K562 (cell line): Measurements from ENCODE around the gene UAP1. TPM values are rescaled to one million over a fixed set of nuclear protein-coding genes. Genes with fewer than 3 reads are reported as not detected.

ENCODE experiments used
- BRF1 ChIP-seq: IDR thresholded peaks from 3 replicates; pipeline ENCODE4 v1.6.1; 2011; ENCODE audit warnings: borderline replicate concordance, mild to moderate bottlenecking; ENCODE audit not compliant: insufficient read length; ENCODE audit errors: extremely low read depth
- CTBP1 ChIP-seq: fragments of 450-650 bp; IDR thresholded peaks from 2 replicates; pipeline ENCODE4 v1.6.1; 2016; ENCODE audit warnings: borderline replicate concordance
- FOXK2 ChIP-seq, 2 experiments: fragments of 450-650 bp; IDR thresholded peaks in 1 of 2; conservative IDR thresholded peaks in 1 of 2; 2 replicates each; pipeline ENCODE4 v1.6.1; 2016; ENCODE audit warnings: low read depth in 2 of 2, mild to moderate bottlenecking in 1 of 2
- GABPB1 ChIP-seq: sonication (generic); formaldehyde crosslinking; IDR thresholded peaks from 2 replicates; pipeline ENCODE4 v1.8.0; 2022; ENCODE audit warnings: mild to moderate bottlenecking, missing genetic modification reagents
- KAT2B ChIP-seq: IDR thresholded peaks from one replicate; pipeline ENCODE4 v1.6.1; 2012; ENCODE audit warnings: low read depth, mild to moderate bottlenecking, control low read depth, inconsistent platforms, low read length, moderate library complexity
- L3MBTL2 ChIP-seq: fragments of 450-650 bp; IDR thresholded peaks from 2 replicates; pipeline ENCODE4 v1.6.1; 2016; ENCODE audit warnings: mild to moderate bottlenecking, moderate library complexity
- NR0B1 ChIP-seq: fragments of 450-650 bp; IDR thresholded peaks from one replicate; pipeline ENCODE4 v1.6.1; 2018; ENCODE audit warnings: mild to moderate bottlenecking, moderate library complexity; ENCODE audit not compliant: partially characterized antibody
- PURB ChIP-seq: sonication (generic); formaldehyde crosslinking; IDR thresholded peaks from 2 replicates; pipeline ENCODE4 v1.9.0; 2021; ENCODE audit warnings: low read depth, mild to moderate bottlenecking, missing genetic modification reagents
- RCOR1 ChIP-seq, 2 experiments: IDR thresholded peaks; 2 replicates each; pipeline ENCODE4 v1.6.1; 2012; ENCODE audit warnings: low read depth in 2 of 2, low read length in 2 of 2, borderline replicate concordance in 1 of 2, improper control_type of control experiment in 1 of 2
- SMARCC2 ChIP-seq: fragments of 450-650 bp; IDR thresholded peaks from 2 replicates; pipeline ENCODE4 v1.6.1; 2017; ENCODE audit warnings: antibody characterized with exemption, moderate library complexity, mild to moderate bottlenecking, low read depth
- THRAP3 ChIP-seq: fragments of 450-650 bp; IDR thresholded peaks from 2 replicates; pipeline ENCODE4 v1.6.1; 2016; ENCODE audit warnings: mild to moderate bottlenecking, inconsistent platforms, borderline replicate concordance
- ZFP30 ChIP-seq: fragments of 250-450 bp; sonication (Bioruptor Pico); IDR thresholded peaks from 2 replicates; pipeline ENCODE4 v1.8.0; 2022; ENCODE audit warnings: moderate library complexity, mild to moderate bottlenecking, inconsistent platforms, borderline replicate concordance
- ZNF174 ChIP-seq: fragments of 250-450 bp; sonication (Bioruptor Pico); IDR thresholded peaks from 2 replicates; pipeline ENCODE4 v1.4.0; 2020; ENCODE audit warnings: mild to moderate bottlenecking
- ZNF354B ChIP-seq: fragments of 250-450 bp; sonication (Bioruptor Pico); IDR thresholded peaks from 2 replicates; pipeline ENCODE4 v1.4.0; 2020
- ZNF395 ChIP-seq: fragments of 200-800 bp; sonication (Bioruptor generic); IDR thresholded peaks from 2 replicates; pipeline ENCODE4 v1.6.1; 2017; ENCODE audit warnings: missing genetic modification characterization, missing compliant biosample characterization
- polyA plus RNA-seq, 8 experiments: library from polyadenylated mRNA; depleted of rRNA in 4 of 8; stranded (reverse) in 5 of 8; unstranded in 3 of 8; fragments of >200 nt; fragmentation: Nextera tagmentation in 2 of 8; fragmentation: Illumina TruSeq in 1 of 8; extraction: Ambion mirVana in 2 of 8; extraction: Trizol in 1 of 8; gene quantifications; 2 replicates each; pipeline versions ENCODE4 v1.2.1 to v1.2.3, GENCODE V29; 2011 to 2014; ENCODE audit warnings: inconsistent platforms in 1 of 8, missing spikeins in 1 of 8
- total RNA-seq, 7 experiments: library from RNA; depleted of rRNA in 6 of 7; stranded (reverse); fragments of >200 nt in 6 of 7; fragmentation: Illumina TruSeq in 2 of 7; extraction: Trizol in 2 of 7; gene quantifications; 2 replicates each; pipeline versions ENCODE4 v1.2.1 to v1.2.3, GENCODE V29; 2011 to 2021; ENCODE audit warnings: low replicate concordance in 1 of 7
- TF ChIP-seq, protein P1 (sequence below): sonication (generic); formaldehyde crosslinking; IDR thresholded peaks from 2 replicates; pipeline ENCODE4 v1.8.0; 2022; ENCODE audit warnings: missing genetic modification reagents, mild to moderate bottlenecking, borderline replicate concordance
- TF ChIP-seq, protein P2 (sequence below): fragments of 450-650 bp; IDR thresholded peaks from 2 replicates; pipeline ENCODE4 v1.6.1; 2018; ENCODE audit not compliant: partially characterized antibody
- TF ChIP-seq, protein P3 (sequence below): IDR thresholded peaks from 2 replicates; pipeline ENCODE4 v1.6.1; 2014; ENCODE audit warnings: antibody characterized with exemption

Gene UAP1
- total and polyA plus RNA-seq, 9 of the 15 experiments (the other 6 are each of a cell fraction or from before 2014, with no cell fraction given), result 182 to 317 (median 213) TPM

DNA sequence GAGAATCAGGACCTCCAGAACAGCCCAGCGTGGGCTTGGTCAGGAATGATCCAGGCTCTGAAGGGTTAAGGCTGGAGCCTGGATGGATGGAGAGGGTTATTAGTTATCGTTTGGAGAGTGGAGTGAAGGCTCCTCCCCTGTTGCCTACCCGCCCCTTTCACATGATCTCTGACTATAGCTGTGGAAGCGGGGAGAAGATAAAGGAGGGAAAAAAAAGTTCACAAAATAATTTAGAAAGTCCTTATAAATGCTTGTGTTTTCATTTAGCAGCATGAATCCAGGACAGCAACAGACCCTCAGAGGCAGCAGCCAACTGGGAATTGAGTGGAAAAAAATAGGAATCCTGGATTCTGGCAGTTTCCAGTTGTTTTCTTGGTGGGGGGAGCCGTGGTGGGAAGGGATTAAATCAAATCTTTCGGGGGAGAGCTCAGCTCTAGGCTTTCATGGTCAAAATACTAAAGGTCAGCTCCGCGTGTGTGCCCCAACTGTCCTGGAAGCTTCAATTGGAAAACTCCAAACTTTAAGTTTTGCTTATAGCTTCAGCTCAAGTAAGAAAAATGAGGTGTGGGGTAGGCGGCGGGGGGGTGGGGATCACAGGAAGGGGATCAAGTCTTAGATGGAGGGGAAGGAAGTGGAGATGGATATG, 70.1 kb downstream of the UAP1 start (continued):
- TF ChIP-seq ZNF395 (CRISPR knock-in tag) (peak; percentile 46; the same call in 1 of the 2 replicates), THRAP3 (no peak), CTBP1 (peak; percentile 64; the same call in 1 of the 2 replicates), RCOR1 (IDR thresholded peaks at IDR 0.05; ENCODE audit: borderline replicate concordance in 1 of 2, low read depth in 2 of 2, low read length in 2 of 2) (peak in 1 of 2 experiments; percentile 43; a peak in 1 of 4 replicates), ZNF174 (CRISPR knock-in tag) (no peak), ZFP30 (CRISPR knock-in tag) (no peak), L3MBTL2 (peak; percentile 49), FOXK2 (conservative IDR thresholded peaks at IDR 0.05 in 1 of 2, IDR thresholded peaks at IDR 0.05 in 1 of 2; ENCODE audit: low read depth in 2 of 2) (peak; percentile 12 to 20; a peak in 1 of 4 replicates), BRF1 (no peak), SMARCC2 (no peak), NR0B1 (no peak), ZNF354B (CRISPR knock-in tag) (no peak), KAT2B (no peak), PURB (CRISPR knock-in tag) (no peak), GABPB1 (CRISPR knock-in tag) (no peak)
- TF ChIP-seq, protein P1, sequence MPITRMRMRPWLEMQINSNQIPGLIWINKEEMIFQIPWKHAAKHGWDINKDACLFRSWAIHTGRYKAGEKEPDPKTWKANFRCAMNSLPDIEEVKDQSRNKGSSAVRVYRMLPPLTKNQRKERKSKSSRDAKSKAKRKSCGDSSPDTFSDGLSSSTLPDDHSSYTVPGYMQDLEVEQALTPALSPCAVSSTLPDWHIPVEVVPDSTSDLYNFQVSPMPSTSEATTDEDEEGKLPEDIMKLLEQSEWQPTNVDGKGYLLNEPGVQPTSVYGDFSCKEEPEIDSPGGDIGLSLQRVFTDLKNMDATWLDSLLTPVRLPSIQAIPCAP, result no peak
- TF ChIP-seq, protein P2, sequence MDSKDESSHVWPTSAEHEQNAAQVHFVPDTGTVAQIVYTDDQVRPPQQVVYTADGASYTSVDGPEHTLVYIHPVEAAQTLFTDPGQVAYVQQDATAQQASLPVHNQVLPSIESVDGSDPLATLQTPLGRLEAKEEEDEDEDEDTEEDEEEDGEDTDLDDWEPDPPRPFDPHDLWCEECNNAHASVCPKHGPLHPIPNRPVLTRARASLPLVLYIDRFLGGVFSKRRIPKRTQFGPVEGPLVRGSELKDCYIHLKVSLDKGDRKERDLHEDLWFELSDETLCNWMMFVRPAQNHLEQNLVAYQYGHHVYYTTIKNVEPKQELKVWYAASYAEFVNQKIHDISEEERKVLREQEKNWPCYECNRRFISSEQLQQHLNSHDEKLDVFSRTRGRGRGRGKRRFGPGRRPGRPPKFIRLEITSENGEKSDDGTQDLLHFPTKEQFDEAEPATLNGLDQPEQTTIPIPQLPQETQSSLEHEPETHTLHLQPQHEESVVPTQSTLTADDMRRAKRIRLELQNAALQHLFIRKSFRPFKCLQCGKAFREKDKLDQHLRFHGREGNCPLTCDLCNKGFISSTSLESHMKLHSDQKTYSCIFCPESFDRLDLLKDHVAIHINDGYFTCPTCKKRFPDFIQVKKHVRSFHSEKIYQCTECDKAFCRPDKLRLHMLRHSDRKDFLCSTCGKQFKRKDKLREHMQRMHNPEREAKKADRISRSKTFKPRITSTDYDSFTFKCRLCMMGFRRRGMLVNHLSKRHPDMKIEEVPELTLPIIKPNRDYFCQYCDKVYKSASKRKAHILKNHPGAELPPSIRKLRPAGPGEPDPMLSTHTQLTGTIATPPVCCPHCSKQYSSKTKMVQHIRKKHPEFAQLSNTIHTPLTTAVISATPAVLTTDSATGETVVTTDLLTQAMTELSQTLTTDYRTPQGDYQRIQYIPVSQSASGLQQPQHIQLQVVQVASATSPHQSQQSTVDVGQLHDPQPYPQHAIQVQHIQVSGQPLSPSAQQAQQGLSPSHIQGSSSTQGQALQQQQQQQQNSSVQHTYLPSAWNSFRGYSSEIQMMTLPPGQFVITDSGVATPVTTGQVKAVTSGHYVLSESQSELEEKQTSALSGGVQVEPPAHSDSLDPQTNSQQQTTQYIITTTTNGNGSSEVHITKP, result peak; percentile 11
- TF ChIP-seq, protein P3, sequence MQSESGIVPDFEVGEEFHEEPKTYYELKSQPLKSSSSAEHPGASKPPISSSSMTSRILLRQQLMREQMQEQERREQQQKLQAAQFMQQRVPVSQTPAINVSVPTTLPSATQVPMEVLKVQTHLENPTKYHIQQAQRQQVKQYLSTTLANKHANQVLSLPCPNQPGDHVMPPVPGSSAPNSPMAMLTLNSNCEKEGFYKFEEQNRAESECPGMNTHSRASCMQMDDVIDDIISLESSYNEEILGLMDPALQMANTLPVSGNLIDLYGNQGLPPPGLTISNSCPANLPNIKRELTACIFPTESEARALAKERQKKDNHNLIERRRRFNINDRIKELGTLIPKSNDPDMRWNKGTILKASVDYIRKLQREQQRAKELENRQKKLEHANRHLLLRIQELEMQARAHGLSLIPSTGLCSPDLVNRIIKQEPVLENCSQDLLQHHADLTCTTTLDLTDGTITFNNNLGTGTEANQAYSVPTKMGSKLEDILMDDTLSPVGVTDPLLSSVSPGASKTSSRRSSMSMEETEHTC, result peak; percentile 46; the same call in 1 of the 2 replicates
